ENCODE measurements around the gene ENPP7. TPM values are rescaled to one million over a fixed set of nuclear protein-coding genes. Genes with fewer than 3 reads are reported as not detected.

The ENPP7 gene
- total RNA-seq, 1 experiment from 2014 or later = not detected

DNA sequence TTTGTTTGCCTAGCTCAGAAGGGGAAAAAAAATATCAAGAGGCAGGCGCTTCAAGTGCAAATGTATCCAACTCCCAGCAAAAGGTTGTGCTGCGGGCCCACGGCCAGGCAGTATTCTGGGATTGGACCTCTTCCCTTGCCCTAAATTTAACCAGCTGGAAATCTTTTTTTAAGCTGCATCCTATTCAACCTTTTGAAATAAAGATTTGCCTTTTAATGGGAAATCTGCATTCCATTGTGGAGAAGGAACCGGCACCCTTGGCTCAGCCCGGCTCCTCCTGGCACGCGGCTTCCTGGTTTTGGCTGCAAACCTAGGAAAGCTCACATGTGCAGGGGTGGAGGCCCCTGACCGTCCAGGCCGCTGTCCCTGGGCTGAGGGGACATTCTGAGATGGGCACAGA lies 38.8 kb upstream of the ENPP7 start:
- peaks cover 13 to 15% of the 10 kb centered on the region in 2 experiments for H3K4me1 ChIP-seq (ENCODE audit: control insufficient read depth in 1 of 2, insufficient read depth in 2 of 2, low read length in 2 of 2)
- no peak overlapping the region for H3K4me3 ChIP-seq (replicated peaks in 1 of 2; ENCODE audit: low read depth in 1 of 2, low read length in 2 of 2)
- POLR2A ChIA-PET = no interaction called here
- no peak overlapping the region for H3K9ac ChIP-seq (ENCODE audit: low read length)
- BruUV-seq (replicated peaks) = no TSS peak
- no peak overlapping the region for H3K27ac ChIP-seq (ENCODE audit: low read depth, low read length)
- H3K4me2 ChIP-seq (ENCODE audit: low read length) = no peak overlapping the region
- H3K9me3 ChIP-seq (ENCODE audit: control insufficient read depth in 1 of 2, insufficient read depth in 1 of 2, low read depth in 1 of 2, low read length in 2 of 2) = no peaks in the 10 kb centered on the region
- H3K27me3 ChIP-seq (ENCODE audit: insufficient read depth, low read length) = peaks cover 6% of the 10 kb centered on the region; the same call in 1 of the 2 replicates
- no peaks in the 10 kb centered on the region for H3K9me2 ChIP-seq (ENCODE audit: insufficient read depth)
- no peak for DNase-seq (ENCODE audit: low read depth, low spot score)
- CTCF ChIA-PET = interaction anchor here (1.0 kb wide), 1 partner anchor 17 kb away, joined by 3 read pairs; no protein-coding TSS in a partner anchor
- intact Hi-C loops (cut with micrococcal nuclease) = no loop called here
- H3K79me2 ChIP-seq (ENCODE audit: insufficient read depth, low read length) = no peaks in the 10 kb centered on the region
- RAD21 ChIA-PET (ENCODE audit: low non-redundant PET in 1 of 2, low total read pairs in 2 of 2, uncharacterized antibody in 2 of 2, unreplicated experiment in 2 of 2) = no interaction called here
- H4K20me1 ChIP-seq (ENCODE audit: insufficient read depth) = no peaks in the 10 kb centered on the region
- H2AFZ ChIP-seq (ENCODE audit: low read depth, low read length, poor library complexity, severe bottlenecking) = no peak overlapping the region
- TF ChIP-seq CBX3 (IDR thresholded peaks at IDR 0.05; ENCODE audit: low read depth) (no peak), ELF1 (IDR thresholded peaks at IDR 0.05; ENCODE audit: borderline replicate concordance, low read depth) (no peak), EZH2phosphoT487 (IDR thresholded peaks at IDR 0.05; ENCODE audit: borderline replicate concordance) (no peak), SIN3A (IDR thresholded peaks at IDR 0.05; ENCODE audit: low read depth) (no peak), FOSL1 (IDR thresholded peaks at IDR 0.05; ENCODE audit: low read depth) (no peak), ZFX (IDR thresholded peaks at IDR 0.05) (no peak), CEBPB (IDR thresholded peaks at IDR 0.05; ENCODE audit: low read depth) (no peak), POLR2A (IDR thresholded peaks at IDR 0.05; ENCODE audit: borderline replicate concordance, extremely low read depth, insufficient read depth, insufficient read length) (no peak), SP1 (IDR thresholded peaks at IDR 0.05; ENCODE audit: low read depth) (no peak)
- no peaks in the 10 kb centered on the region for H3K36me3 ChIP-seq (ENCODE audit: control insufficient read depth in 1 of 2, insufficient read depth in 2 of 2, low read length in 2 of 2)
- ATAC-seq = no peak

DNA sequence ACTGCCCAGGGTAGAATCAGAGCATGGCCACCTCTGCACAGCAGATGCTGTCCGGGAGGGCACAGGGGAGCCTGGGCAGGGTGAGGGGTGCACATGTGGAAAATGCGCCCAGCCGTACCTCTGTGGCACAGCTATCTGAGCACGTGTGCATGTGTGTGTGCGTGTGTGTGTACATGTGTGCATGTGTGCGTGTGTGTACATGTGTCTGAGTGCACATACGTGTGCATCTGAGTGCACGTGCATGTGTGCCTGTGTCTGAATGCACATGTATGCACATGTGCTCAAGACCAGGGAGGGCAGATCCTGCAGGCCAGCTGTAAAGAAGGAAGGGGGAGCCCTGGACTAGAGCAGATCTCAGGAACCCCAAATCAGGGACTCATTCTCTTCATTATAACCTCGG lies 37.3 kb upstream of the ENPP7 start:
- Histone ChIP-seq H3K27ac (ENCODE audit: low read depth, low read length) (no peak overlapping the region), H4K20me1 (ENCODE audit: insufficient read depth) (no peaks in the 10 kb centered on the region), H3K4me3 (replicated peaks in 1 of 2; ENCODE audit: low read depth in 1 of 2, low read length in 2 of 2) (no peak overlapping the region), H3K9ac (ENCODE audit: low read length) (no peak overlapping the region), H3K9me2 (ENCODE audit: insufficient read depth) (no peaks in the 10 kb centered on the region), H3K4me1 (ENCODE audit: control insufficient read depth in 1 of 2, insufficient read depth in 2 of 2, low read length in 2 of 2) (peaks cover 13 to 15% of the 10 kb centered on the region in 2 experiments), H3K4me2 (ENCODE audit: low read length) (no peak overlapping the region), H2AFZ (ENCODE audit: low read depth, low read length, poor library complexity, severe bottlenecking) (no peak overlapping the region), H3K79me2 (ENCODE audit: insufficient read depth, low read length) (no peaks in the 10 kb centered on the region), H3K27me3 (ENCODE audit: insufficient read depth, low read length) (no peaks in the 10 kb centered on the region), H3K36me3 (ENCODE audit: control insufficient read depth in 1 of 2, insufficient read depth in 2 of 2, low read length in 2 of 2) (no peaks in the 10 kb centered on the region), H3K9me3 (ENCODE audit: control insufficient read depth in 1 of 2, insufficient read depth in 1 of 2, low read depth in 1 of 2, low read length in 2 of 2) (no peaks in the 10 kb centered on the region)
- intact Hi-C loops (cut with micrococcal nuclease) = no loop called here
- ChIA-PET RAD21 (ENCODE audit: low non-redundant PET in 1 of 2, low total read pairs in 2 of 2, uncharacterized antibody in 2 of 2, unreplicated experiment in 2 of 2) (no interaction called here), CTCF (no interaction called here), POLR2A (no interaction called here)
- DNase-seq (ENCODE audit: low read depth, low spot score) = no peak
- ATAC-seq = no peak
- BruUV-seq (replicated peaks) = no TSS peak
- TF ChIP-seq POLR2A (IDR thresholded peaks at IDR 0.05; ENCODE audit: borderline replicate concordance, extremely low read depth, insufficient read depth, insufficient read length) (no peak), RAD21 (IDR thresholded peaks at IDR 0.05; ENCODE audit: low read depth) (no peak), SP1 (IDR thresholded peaks at IDR 0.05; ENCODE audit: low read depth) (no peak), CEBPB (IDR thresholded peaks at IDR 0.05; ENCODE audit: low read depth) (no peak), ELF1 (IDR thresholded peaks at IDR 0.05; ENCODE audit: borderline replicate concordance, low read depth) (no peak), CBX3 (IDR thresholded peaks at IDR 0.05; ENCODE audit: low read depth) (no peak), POLR2AphosphoS5 (IDR thresholded peaks at IDR 0.05; ENCODE audit: low read depth, low read length) (no peak), ZNF274 (IDR thresholded peaks at IDR 0.05; ENCODE audit: low read depth, low read length) (no peak), EZH2 (IDR thresholded peaks at IDR 0.05) (no peak), TCF7L2 (IDR thresholded peaks at IDR 0.05; ENCODE audit: borderline replicate concordance, extremely low read depth, insufficient read depth, insufficient read length) (no peak), EZH2phosphoT487 (IDR thresholded peaks at IDR 0.05; ENCODE audit: borderline replicate concordance) (no peak), ZFX (IDR thresholded peaks at IDR 0.05) (no peak), EGR1 (IDR thresholded peaks at IDR 0.05; ENCODE audit: low read depth) (no peak)
- TF ChIP-seq, protein P1, sequence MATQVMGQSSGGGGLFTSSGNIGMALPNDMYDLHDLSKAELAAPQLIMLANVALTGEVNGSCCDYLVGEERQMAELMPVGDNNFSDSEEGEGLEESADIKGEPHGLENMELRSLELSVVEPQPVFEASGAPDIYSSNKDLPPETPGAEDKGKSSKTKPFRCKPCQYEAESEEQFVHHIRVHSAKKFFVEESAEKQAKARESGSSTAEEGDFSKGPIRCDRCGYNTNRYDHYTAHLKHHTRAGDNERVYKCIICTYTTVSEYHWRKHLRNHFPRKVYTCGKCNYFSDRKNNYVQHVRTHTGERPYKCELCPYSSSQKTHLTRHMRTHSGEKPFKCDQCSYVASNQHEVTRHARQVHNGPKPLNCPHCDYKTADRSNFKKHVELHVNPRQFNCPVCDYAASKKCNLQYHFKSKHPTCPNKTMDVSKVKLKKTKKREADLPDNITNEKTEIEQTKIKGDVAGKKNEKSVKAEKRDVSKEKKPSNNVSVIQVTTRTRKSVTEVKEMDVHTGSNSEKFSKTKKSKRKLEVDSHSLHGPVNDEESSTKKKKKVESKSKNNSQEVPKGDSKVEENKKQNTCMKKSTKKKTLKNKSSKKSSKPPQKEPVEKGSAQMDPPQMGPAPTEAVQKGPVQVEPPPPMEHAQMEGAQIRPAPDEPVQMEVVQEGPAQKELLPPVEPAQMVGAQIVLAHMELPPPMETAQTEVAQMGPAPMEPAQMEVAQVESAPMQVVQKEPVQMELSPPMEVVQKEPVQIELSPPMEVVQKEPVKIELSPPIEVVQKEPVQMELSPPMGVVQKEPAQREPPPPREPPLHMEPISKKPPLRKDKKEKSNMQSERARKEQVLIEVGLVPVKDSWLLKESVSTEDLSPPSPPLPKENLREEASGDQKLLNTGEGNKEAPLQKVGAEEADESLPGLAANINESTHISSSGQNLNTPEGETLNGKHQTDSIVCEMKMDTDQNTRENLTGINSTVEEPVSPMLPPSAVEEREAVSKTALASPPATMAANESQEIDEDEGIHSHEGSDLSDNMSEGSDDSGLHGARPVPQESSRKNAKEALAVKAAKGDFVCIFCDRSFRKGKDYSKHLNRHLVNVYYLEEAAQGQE (IDR thresholded peaks at IDR 0.05; ENCODE audit: low read depth) = no peak
- TF ChIP-seq, protein P2, sequence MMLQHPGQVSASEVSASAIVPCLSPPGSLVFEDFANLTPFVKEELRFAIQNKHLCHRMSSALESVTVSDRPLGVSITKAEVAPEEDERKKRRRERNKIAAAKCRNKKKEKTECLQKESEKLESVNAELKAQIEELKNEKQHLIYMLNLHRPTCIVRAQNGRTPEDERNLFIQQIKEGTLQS (IDR thresholded peaks at IDR 0.05) = no peak
